ENCODE results near the gene SHB.

- no peak for TF ChIP-seq CTCF (IDR thresholded peaks at IDR 0.05)
- TF ChIP-seq POLR2A (IDR thresholded peaks at IDR 0.05), result no peak
- no peak for TF ChIP-seq POLR2AphosphoS5 (IDR thresholded peaks at IDR 0.05)
Measured at GRCh38 chr9:37992924-37993349, 76.1 kb downstream of the SHB start.

Data from prostate gland (tissue), 2 donors.